HG03175 (cell line): ENCODE data around the gene MOB4.
A peak's percentile ranks its signal among the peaks of the same experiment; 100 is the strongest.
"Not testable (repeated sequence)": the region's sequence is repeated elsewhere in the genome, so short reads cannot be mapped to it uniquely, and the experiment has no call there.

Source experiments
- ATAC-seq: cut with Tn5 transposase; IDR thresholded peaks from one replicate; pipeline ENCODE4 v1.9.1; 2021; ENCODE audit warnings: mild to moderate bottlenecking, moderate library complexity; ENCODE audit not compliant: unreplicated experiment

The MOB4 gene

GRCh38 chr2:197587255-197587654, 71.4 kb downstream of the MOB4 start:
- not testable (repeated sequence) for ATAC-seq

GRCh38 chr2:197591339-197592072, 75.6 kb downstream of the MOB4 start:
- ATAC-seq, result no peak

- ATAC-seq, result no peak
These were observed 80.9 kb downstream of the MOB4 start for GRCh38 chr2:197596766-197597165.

- ATAC-seq, result no peak
These were observed 81.3 kb downstream of the MOB4 start for GRCh38 chr2:197597166-197597565.

- no peak for ATAC-seq
These were observed 82.6 kb downstream of the MOB4 start for GRCh38 chr2:197598450-197598849.

- ATAC-seq, result peak; percentile 68
These were observed 83.6 kb downstream of the MOB4 start for GRCh38 chr2:197599285-197599965.

- peak; percentile 33 for ATAC-seq
These were observed 84.4 kb downstream of the MOB4 start for GRCh38 chr2:197600306-197600705.

GRCh38 chr2:197601726-197602125, 85.9 kb downstream of the MOB4 start:
- ATAC-seq, result no peak
